ENCODE measurements around the gene ZFPM1. TPM values are rescaled to one million over a fixed set of nuclear protein-coding genes. Genes with fewer than 3 reads are reported as not detected.

The ZFPM1 gene
- polyA plus RNA-seq, 1 of the 3 experiments (the other 2 are of a cell fraction): 1.2 TPM

DNA sequence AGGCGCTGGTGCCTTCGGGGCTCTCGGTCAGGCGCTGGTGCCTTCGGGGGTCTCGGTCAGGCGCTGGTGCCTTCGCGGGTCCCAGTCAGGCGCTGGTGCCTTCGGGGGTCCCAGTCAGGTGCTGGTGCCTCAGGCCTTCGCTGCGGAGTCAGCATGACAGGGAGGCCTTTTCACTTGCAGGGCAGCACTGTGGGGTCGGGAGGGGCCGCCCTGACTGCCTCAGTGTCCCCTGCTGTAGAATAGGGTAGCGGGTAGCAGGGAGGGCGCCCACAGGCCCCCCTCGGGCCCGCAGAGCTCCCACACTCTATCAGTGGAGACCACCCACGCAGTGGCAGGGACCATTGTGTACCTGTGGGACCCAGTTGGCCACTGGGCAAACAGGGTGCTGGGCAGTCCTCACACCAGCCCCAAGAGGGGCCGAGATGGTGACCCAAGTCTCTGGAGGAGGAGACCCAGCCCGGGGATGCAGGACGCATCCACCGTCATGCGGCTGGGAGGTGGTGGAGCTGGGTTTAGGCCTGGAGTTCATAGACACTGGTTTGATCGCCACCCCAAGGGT is 38.0 kb downstream of the ZFPM1 start:
- no peaks in the 10 kb centered on the region for H3K9me2 ChIP-seq
- peaks cover 0 to 4% of the 10 kb centered on the region in 2 experiments for H3K36me3 ChIP-seq (replicated peaks in 1 of 2; ENCODE audit: control insufficient read depth in 1 of 2, insufficient read depth in 2 of 2, low read length in 1 of 2)
- ChIA-PET POLR2A (interaction anchor here (0.6 kb wide), 1 partner anchor 22 kb away, joined by 3 read pairs; no protein-coding TSS in a partner anchor), CTCF (interaction anchor here (0.7 to 2.3 kb wide), 2 partner anchors 14 to 712 kb away, joined by 3 to 8 read pairs; no protein-coding TSS in a partner anchor)
- no peak overlapping the region for H3K27ac ChIP-seq (ENCODE audit: low read depth in 2 of 2, low read length in 1 of 2)
- TF ChIP-seq RAD21 (IDR thresholded peaks at IDR 0.05; ENCODE audit: low read length): no peak
- no peaks in the 10 kb centered on the region for H3K27me3 ChIP-seq (ENCODE audit: insufficient read depth)
- no peak overlapping the region for H3K4me3 ChIP-seq (ENCODE audit: low read depth in 2 of 2, low read length in 1 of 2)
- no peak overlapping the region for H3K9ac ChIP-seq
- no peak overlapping the region for H3K4me2 ChIP-seq
- H3K79me2 ChIP-seq (ENCODE audit: insufficient read depth): no peaks in the 10 kb centered on the region
- peaks cover 17% of the 10 kb centered on the region for H4K20me1 ChIP-seq (ENCODE audit: insufficient read depth)
- H2AFZ ChIP-seq (ENCODE audit: low read depth): no peak overlapping the region
- no peaks in the 10 kb centered on the region for H3K9me3 ChIP-seq
- peaks cover 0 to 28% of the 10 kb centered on the region in 2 experiments; a peak in 1 of 4 replicates for H3K4me1 ChIP-seq (ENCODE audit: control insufficient read depth in 1 of 2, insufficient read depth in 2 of 2, low read depth in 1 of 2, low read length in 1 of 2)
- H3F3A ChIP-seq (replicated peaks; ENCODE audit: insufficient read depth): no peaks in the 10 kb centered on the region
- DNase-seq: no peak
- 90% methylated on average over 12 of the region's 26 CpGs for WGBS (ENCODE audit: low lambda C conversion rate)

DNA sequence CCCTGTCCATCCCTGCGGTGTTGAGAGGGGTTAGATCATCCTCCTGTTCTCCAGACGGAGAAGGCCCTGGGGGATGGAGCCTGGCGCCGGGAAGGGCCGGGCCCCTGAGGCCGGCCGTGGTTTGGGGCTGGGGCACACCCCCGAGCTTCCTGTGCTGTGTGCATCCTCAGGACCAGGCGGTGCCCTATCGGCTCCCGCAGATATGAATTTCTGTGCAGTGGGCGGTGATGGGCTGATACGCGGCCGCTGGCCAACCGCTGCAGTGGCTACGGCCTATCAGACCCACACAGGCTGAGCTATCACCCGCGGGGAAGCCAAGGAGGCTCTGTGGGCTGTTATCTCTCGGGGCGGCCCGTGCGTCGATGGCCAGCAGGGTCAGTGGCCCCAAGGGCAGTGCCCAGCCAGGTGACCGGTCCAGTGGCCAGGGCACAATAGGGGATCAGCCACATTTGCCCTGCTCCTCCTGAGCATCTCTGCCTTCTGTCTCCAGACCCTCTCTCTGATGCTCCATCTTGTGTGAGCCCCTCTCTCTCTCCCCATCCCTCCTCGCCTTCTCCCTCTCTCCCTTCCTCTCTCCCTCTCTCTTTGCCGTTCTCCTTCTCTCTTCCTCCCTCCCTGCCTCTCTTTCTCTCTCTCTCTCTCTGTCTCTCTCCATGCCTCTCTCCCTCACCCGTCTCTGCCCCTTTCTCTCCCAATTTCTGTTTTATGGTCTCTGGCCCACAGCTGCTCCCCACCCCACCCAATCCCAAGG is 38.7 kb downstream of the ZFPM1 start:
- no peaks in the 10 kb centered on the region for H3F3A ChIP-seq (replicated peaks; ENCODE audit: insufficient read depth)
- TF ChIP-seq ELF1 (IDR thresholded peaks at IDR 0.05): no peak
- TF ChIP-seq RXRA (IDR thresholded peaks at IDR 0.05; ENCODE audit: borderline replicate concordance, low read depth): no peak
- TF ChIP-seq, protein P1, sequence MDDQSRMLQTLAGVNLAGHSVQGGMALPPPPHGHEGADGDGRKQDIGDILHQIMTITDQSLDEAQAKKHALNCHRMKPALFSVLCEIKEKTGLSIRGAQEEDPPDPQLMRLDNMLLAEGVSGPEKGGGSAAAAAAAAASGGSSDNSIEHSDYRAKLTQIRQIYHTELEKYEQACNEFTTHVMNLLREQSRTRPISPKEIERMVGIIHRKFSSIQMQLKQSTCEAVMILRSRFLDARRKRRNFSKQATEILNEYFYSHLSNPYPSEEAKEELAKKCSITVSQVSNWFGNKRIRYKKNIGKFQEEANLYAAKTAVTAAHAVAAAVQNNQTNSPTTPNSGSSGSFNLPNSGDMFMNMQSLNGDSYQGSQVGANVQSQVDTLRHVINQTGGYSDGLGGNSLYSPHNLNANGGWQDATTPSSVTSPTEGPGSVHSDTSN (IDR thresholded peaks at IDR 0.05): no peak
- TF ChIP-seq, protein P2, sequence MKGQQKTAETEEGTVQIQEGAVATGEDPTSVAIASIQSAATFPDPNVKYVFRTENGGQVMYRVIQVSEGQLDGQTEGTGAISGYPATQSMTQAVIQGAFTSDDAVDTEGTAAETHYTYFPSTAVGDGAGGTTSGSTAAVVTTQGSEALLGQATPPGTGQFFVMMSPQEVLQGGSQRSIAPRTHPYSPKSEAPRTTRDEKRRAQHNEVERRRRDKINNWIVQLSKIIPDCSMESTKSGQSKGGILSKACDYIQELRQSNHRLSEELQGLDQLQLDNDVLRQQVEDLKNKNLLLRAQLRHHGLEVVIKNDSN (IDR thresholded peaks at IDR 0.05; ENCODE audit: borderline replicate concordance, low read depth): no peak
- TF ChIP-seq RAD21 (IDR thresholded peaks at IDR 0.05; ENCODE audit: low read length): no peak
- TF ChIP-seq CHD2 (IDR thresholded peaks at IDR 0.05; ENCODE audit: low read length, partially characterized antibody): no peak
- no peak for TF ChIP-seq RFX5 (IDR thresholded peaks at IDR 0.05; ENCODE audit: low read length)
- TF ChIP-seq JUND (IDR thresholded peaks at IDR 0.05): no peak
- no peak for TF ChIP-seq FOSL2 (IDR thresholded peaks at IDR 0.05; ENCODE audit: borderline replicate concordance, low read depth)
- TF ChIP-seq NFIC (IDR thresholded peaks at IDR 0.05; ENCODE audit: borderline replicate concordance): no peak
- TF ChIP-seq, protein P3, sequence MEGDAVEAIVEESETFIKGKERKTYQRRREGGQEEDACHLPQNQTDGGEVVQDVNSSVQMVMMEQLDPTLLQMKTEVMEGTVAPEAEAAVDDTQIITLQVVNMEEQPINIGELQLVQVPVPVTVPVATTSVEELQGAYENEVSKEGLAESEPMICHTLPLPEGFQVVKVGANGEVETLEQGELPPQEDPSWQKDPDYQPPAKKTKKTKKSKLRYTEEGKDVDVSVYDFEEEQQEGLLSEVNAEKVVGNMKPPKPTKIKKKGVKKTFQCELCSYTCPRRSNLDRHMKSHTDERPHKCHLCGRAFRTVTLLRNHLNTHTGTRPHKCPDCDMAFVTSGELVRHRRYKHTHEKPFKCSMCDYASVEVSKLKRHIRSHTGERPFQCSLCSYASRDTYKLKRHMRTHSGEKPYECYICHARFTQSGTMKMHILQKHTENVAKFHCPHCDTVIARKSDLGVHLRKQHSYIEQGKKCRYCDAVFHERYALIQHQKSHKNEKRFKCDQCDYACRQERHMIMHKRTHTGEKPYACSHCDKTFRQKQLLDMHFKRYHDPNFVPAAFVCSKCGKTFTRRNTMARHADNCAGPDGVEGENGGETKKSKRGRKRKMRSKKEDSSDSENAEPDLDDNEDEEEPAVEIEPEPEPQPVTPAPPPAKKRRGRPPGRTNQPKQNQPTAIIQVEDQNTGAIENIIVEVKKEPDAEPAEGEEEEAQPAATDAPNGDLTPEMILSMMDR (IDR thresholded peaks at IDR 0.05): no peak
- TF ChIP-seq TEAD4 (IDR thresholded peaks at IDR 0.05; ENCODE audit: borderline replicate concordance, insufficient read depth): no peak
- TF ChIP-seq SMC3 (IDR thresholded peaks at IDR 0.05; ENCODE audit: low read depth, low read length): no peak
- no peaks in the 10 kb centered on the region for H3K79me2 ChIP-seq (ENCODE audit: insufficient read depth)
- H3K9me2 ChIP-seq: no peaks in the 10 kb centered on the region
- no peak overlapping the region for H3K9ac ChIP-seq
- no peak overlapping the region for H2AFZ ChIP-seq (ENCODE audit: low read depth)
- peaks cover 11% of the 10 kb centered on the region; the same call in 1 of the 2 replicates for H4K20me1 ChIP-seq (ENCODE audit: insufficient read depth)
- H3K9me3 ChIP-seq: no peaks in the 10 kb centered on the region
- no peak overlapping the region for H3K27ac ChIP-seq (ENCODE audit: low read depth in 2 of 2, low read length in 1 of 2)
- H3K4me3 ChIP-seq (ENCODE audit: low read depth in 2 of 2, low read length in 1 of 2): no peak overlapping the region
- ChIA-PET CTCF (interaction anchor here (0.6 to 2.3 kb wide), 3 partner anchors 13 to 713 kb away, joined by 3 to 8 read pairs (median 3); no protein-coding TSS in a partner anchor), POLR2A (interaction anchor here (0.6 kb wide), 1 partner anchor 23 kb away, joined by 3 read pairs; no protein-coding TSS in a partner anchor)
- WGBS (ENCODE audit: low lambda C conversion rate): 97% methylated on average over 9 of the region's 28 CpGs
- DNase-seq: no peak
- H3K4me2 ChIP-seq: no peak overlapping the region
- no peaks in the 10 kb centered on the region for H3K27me3 ChIP-seq (ENCODE audit: insufficient read depth)
- H3K4me1 ChIP-seq (ENCODE audit: control insufficient read depth in 1 of 2, insufficient read depth in 2 of 2, low read depth in 1 of 2, low read length in 1 of 2): peaks cover 0 to 26% of the 10 kb centered on the region in 2 experiments; a peak in 1 of 4 replicates
- peaks cover 0 to 4% of the 10 kb centered on the region in 2 experiments for H3K36me3 ChIP-seq (replicated peaks in 1 of 2; ENCODE audit: control insufficient read depth in 1 of 2, insufficient read depth in 2 of 2, low read length in 1 of 2)

Data from SK-N-SH (cell line).